Keratinocyte (primary cell): Measurements from ENCODE around the gene NUSAP1. TPM values are rescaled to one million over a fixed set of nuclear protein-coding genes. Genes with fewer than 3 reads are reported as not detected.

Experiments
- DNase-seq: peaks from one replicate; pipeline ENCODE4 v3.0.0-alpha.2; 2011; ENCODE audit warnings: low read depth, missing footprints, low spot score
- FAIRE-seq: peaks from 2 replicates; lab custom pipeline; 2011; peaks lifted over from hg19 to GRCh38; lab: Jason Lieb, UNC
- H2AFZ ChIP-seq: 2 replicates; pipeline ENCODE4 v1.6.0; 2012; ENCODE audit warnings: low read length, control low read depth, inconsistent platforms; ENCODE audit not compliant: control insufficient read depth
- H3K27ac ChIP-seq: 2 replicates; pipeline ENCODE4 v1.5.1; 2011; ENCODE audit warnings: low read length; ENCODE audit not compliant: control insufficient read depth, insufficient read depth
- H3K27me3 ChIP-seq: 3 replicates; pipeline ENCODE4 v1.6.0; 2011; ENCODE audit warnings: low read length; ENCODE audit not compliant: control insufficient read depth, insufficient read depth; ENCODE audit errors: extremely low read depth
- H3K36me3 ChIP-seq, 2 experiments: 2 replicates in 1 of 2; 3 replicates in 1 of 2; pipeline ENCODE4 v1.5.1; 2011; ENCODE audit warnings: low read length in 2 of 2, mild to moderate bottlenecking in 1 of 2; ENCODE audit not compliant: control insufficient read depth in 2 of 2, insufficient read depth in 2 of 2; ENCODE audit errors: extremely low read depth in 1 of 2
- H3K4me1 ChIP-seq: 3 replicates; pipeline ENCODE4 v1.5.1; 2011; ENCODE audit warnings: low read length; ENCODE audit not compliant: control insufficient read depth, insufficient read depth; ENCODE audit errors: extremely low read depth
- H3K4me2 ChIP-seq: 3 replicates; pipeline ENCODE4 v1.6.0; 2011; ENCODE audit warnings: low read depth, low read length; ENCODE audit not compliant: control insufficient read depth, insufficient read depth; ENCODE audit errors: extremely low read depth
- H3K4me3 ChIP-seq, 3 experiments: fragments of 200-600 bp in 1 of 3; sonication (generic) in 1 of 3; 2 replicates in 2 of 3; 3 replicates in 1 of 3; pipeline ENCODE4 v1.5.1; 2011 to 2016; ENCODE audit warnings: low read length in 3 of 3, mild to moderate bottlenecking in 3 of 3, control low read depth in 2 of 3, inconsistent platforms in 1 of 3, low read depth in 1 of 3, mixed read lengths in 1 of 3, mixed run types in 1 of 3, moderate library complexity in 1 of 3; ENCODE audit not compliant: control insufficient read depth in 2 of 3, insufficient read depth in 2 of 3; ENCODE audit errors: extremely low read depth in 1 of 3
- H3K79me2 ChIP-seq: 2 replicates; pipeline ENCODE4 v1.6.0; 2012; ENCODE audit warnings: low read length; ENCODE audit not compliant: control insufficient read depth, insufficient read depth
- H3K9ac ChIP-seq: 3 replicates; pipeline ENCODE4 v1.6.0; 2011; ENCODE audit warnings: low read length; ENCODE audit not compliant: control insufficient read depth, insufficient read depth; ENCODE audit errors: extremely low read depth
- H3K9me1 ChIP-seq: 3 replicates; pipeline ENCODE4 v1.6.0; 2011; ENCODE audit warnings: low read length; ENCODE audit not compliant: control insufficient read depth, insufficient read depth; ENCODE audit errors: extremely low read depth
- H3K9me3 ChIP-seq: 2 replicates; pipeline ENCODE4 v1.5.1; 2012; ENCODE audit warnings: low read depth, low read length; ENCODE audit not compliant: control insufficient read depth
- H4K20me1 ChIP-seq: 3 replicates; pipeline ENCODE4 v1.6.0; 2011; ENCODE audit warnings: low read length; ENCODE audit not compliant: control insufficient read depth, insufficient read depth; ENCODE audit errors: extremely low read depth
- CTCF ChIP-seq, 3 experiments: IDR thresholded peaks in 1 of 3; conservative IDR thresholded peaks in 1 of 3; optimal IDR thresholded peaks in 1 of 3; 2 replicates in 2 of 3; 3 replicates in 1 of 3; pipeline versions ENCODE3 to v1.5.1; 2011; ENCODE audit warnings: low read length in 3 of 3, mild to moderate bottlenecking in 3 of 3, moderate library complexity in 2 of 3, control low read depth in 1 of 3, inconsistent platforms in 1 of 3; ENCODE audit not compliant: insufficient read depth in 2 of 3; ENCODE audit errors: extremely low read depth in 1 of 3
- EZH2 ChIP-seq: IDR thresholded peaks from one replicate; pipeline ENCODE4 v1.6.1; 2012; ENCODE audit warnings: inconsistent platforms, mild to moderate bottlenecking, low read length, moderate library complexity
- dilution Hi-C: fragments of 300-500 bp; cut with MboI; formaldehyde crosslinking; loops from one replicate; pipeline ENCODE4 v1.7.0; 2020; ENCODE audit warnings: low sequenced_read_pairs; ENCODE audit not compliant: extremely low pct_ligation_motif_present
- polyA plus RNA-seq, 5 experiments: library from polyadenylated mRNA; depleted of rRNA in 3 of 5; stranded (reverse) in 3 of 5; stranded (forward) in 1 of 5; unstranded in 1 of 5; fragments of >200 nt; gene quantifications; 1 replicate in 1 of 5; 2 replicates in 3 of 5; 3 replicates in 1 of 5; pipeline versions ENCODE4 v1.2.1 to v1.2.3, GENCODE V29; 2011 to 2012; ENCODE audit warnings: missing spikeins in 2 of 5, low read depth in 1 of 5, low replicate concordance in 1 of 5

The NUSAP1 gene
- polyA plus RNA-seq, 1 donor (not counting 4 experiments of a cell fraction or from before 2014, with no cell fraction given) = 39.5 TPM

GRCh38 chr15:41288464-41288863, 44.2 kb upstream of the NUSAP1 start:
- Histone ChIP-seq H3K9me3 (no peaks in the 10 kb centered on the region), H3K4me1 (no peaks in the 10 kb centered on the region), H3K79me2 (peaks cover 42% of the 10 kb centered on the region), H3K4me3 (no peak overlapping the region), H3K9ac (no peak overlapping the region), H3K27me3 (no peaks in the 10 kb centered on the region), H3K4me2 (no peak overlapping the region), H2AFZ (no peak overlapping the region), H3K27ac (no peak overlapping the region), H3K36me3 (peaks cover 4 to 29% of the 10 kb centered on the region in 2 experiments), H3K9me1 (no peaks in the 10 kb centered on the region), H4K20me1 (no peaks in the 10 kb centered on the region)
- no peak for DNase-seq
- no peak for FAIRE-seq
- TF ChIP-seq CTCF (optimal IDR thresholded peaks at IDR 0.05 in 1 of 3, IDR thresholded peaks at IDR 0.05 in 1 of 3, conservative IDR thresholded peaks at IDR 0.05 in 1 of 3; ENCODE audit: extremely low read depth in 1 of 3, insufficient read depth in 2 of 3, low read length in 3 of 3) = no peak
- TF ChIP-seq EZH2 = no peak
- dilution Hi-C loops = no loop called here

GRCh38 chr15:41289953-41290352, 42.7 kb upstream of the NUSAP1 start:
- H3K36me3 ChIP-seq = peaks cover 4 to 29% of the 10 kb centered on the region in 2 experiments
- DNase-seq = no peak
- no peaks in the 10 kb centered on the region for H3K4me1 ChIP-seq
- H3K27ac ChIP-seq = no peak overlapping the region
- FAIRE-seq = no peak
- no peak overlapping the region for H2AFZ ChIP-seq
- no peaks in the 10 kb centered on the region for H3K9me3 ChIP-seq
- TF ChIP-seq EZH2 = no peak
- no peak for TF ChIP-seq CTCF (optimal IDR thresholded peaks at IDR 0.05 in 1 of 3, IDR thresholded peaks at IDR 0.05 in 1 of 3, conservative IDR thresholded peaks at IDR 0.05 in 1 of 3; ENCODE audit: extremely low read depth in 1 of 3, insufficient read depth in 2 of 3, low read length in 3 of 3)
- peaks cover 2% of the 10 kb centered on the region for H4K20me1 ChIP-seq
- H3K79me2 ChIP-seq = peaks cover 38% of the 10 kb centered on the region
- H3K4me2 ChIP-seq = no peak overlapping the region
- H3K4me3 ChIP-seq = no peak overlapping the region
- no peaks in the 10 kb centered on the region for H3K9me1 ChIP-seq
- no peaks in the 10 kb centered on the region for H3K27me3 ChIP-seq
- dilution Hi-C loops = no loop called here
- H3K9ac ChIP-seq = no peak overlapping the region
